Measurements from ENCODE around the gene AGBL1. TPM values are rescaled to one million over a fixed set of nuclear protein-coding genes. Genes with fewer than 3 reads are reported as not detected.
A peak's percentile ranks its signal among the peaks of the same experiment; 100 is the strongest.
"Not testable (repeated sequence)": the region's sequence is repeated elsewhere in the genome, so short reads cannot be mapped to it uniquely, and the experiment has no call there.

The AGBL1 gene
- total RNA-seq, 1 donor from 2014 or later: 4.8 TPM

GRCh38 chr15:86399041-86399954 is 319.6 kb downstream of the AGBL1 start:
- DNase-seq (ENCODE audit: low spot score): no peak

DNA sequence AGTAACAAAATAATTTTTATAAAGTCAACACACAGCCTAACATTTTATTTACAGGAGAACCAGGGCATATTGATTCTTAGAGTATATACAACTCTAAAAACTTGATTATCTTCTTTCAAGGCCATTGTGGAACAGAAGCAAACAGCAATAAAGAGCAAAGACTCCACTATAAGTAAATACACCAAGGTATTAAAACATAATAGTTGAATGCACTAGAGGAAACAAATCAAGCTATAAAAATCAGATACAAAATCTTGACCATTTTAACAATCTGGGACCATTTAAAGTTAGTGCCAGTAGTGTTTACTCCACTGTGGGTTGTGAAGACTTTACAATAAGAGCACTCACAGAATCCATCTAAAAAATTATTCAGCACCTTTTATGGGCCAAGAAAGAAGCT is 323.6 kb downstream of the AGBL1 start:
- no peak for DNase-seq (ENCODE audit: low spot score)

DNA sequence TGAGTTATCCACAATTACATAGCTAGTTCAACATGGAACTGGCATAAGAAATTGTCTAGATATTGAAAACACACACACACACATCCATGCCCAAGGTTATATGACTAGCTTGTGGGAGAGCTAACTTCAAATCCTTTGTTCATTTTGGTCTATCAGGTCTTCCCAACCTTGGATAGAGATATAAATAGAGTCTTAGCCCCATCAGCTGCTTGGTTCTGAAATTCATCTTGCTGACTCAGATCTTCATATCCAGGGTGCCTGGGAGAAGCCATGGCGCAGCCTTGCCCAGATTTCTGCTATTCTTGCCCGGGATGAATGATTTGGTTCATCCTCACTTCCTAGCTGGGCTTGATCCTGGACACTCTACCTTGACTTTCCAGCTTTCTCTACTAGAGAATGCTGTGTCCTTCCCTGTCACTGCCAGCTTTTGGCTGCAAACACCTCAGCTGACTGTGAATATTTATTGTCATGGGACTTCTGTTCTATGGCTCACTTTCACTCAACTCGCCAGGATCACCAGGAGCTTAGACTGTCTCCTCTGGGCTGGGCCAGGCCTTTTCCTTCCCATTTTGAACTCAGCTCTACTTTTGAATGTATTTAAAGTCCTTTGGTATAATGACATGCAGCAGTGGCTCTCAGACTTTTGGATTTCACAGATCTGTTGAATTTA is 324.4 kb downstream of the AGBL1 start:
- no peak for DNase-seq (ENCODE audit: low spot score)

GRCh38 chr15:86408261-86408660 is 328.6 kb downstream of the AGBL1 start:
- DNase-seq (ENCODE audit: low spot score): no peak

DNA sequence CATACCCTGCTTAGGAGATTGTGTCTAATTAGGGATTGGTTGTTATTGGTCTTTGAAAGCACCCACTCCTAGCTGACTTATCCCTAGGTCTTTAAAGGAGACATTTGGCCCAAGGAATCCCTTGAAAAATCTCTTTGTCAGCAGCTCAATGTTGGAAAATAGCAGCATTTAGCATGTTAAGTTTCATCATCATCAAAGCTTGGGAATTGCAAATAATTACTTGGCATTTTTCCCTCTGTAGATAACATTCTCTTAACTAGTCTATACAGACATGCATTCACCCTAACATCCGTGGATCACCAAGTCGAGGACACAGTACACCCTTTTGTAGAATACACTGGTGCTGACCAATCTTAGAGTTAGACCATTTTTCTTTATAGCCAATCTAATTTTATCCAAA is 332.2 kb downstream of the AGBL1 start:
- no peak for DNase-seq (ENCODE audit: low spot score)

DNA sequence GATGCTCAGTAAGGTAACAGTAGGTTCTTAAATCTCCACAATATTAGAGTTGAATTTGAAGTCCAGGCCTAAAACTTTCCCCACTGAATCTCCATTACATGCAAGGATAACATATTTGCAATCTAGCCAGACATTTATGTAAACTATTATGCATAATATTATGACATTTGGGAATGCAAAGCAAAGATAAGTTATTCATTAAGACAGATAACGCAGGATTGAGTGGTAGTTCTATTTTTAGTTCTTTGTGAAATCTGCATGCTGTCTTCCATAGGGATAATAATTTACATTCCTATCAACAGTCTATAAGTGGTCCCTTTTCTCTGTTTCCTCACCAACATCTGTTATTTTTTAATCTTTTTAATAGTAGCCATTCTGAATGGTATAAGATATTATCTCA is 333.5 kb downstream of the AGBL1 start:
- no peak for DNase-seq (ENCODE audit: low spot score)

DNA sequence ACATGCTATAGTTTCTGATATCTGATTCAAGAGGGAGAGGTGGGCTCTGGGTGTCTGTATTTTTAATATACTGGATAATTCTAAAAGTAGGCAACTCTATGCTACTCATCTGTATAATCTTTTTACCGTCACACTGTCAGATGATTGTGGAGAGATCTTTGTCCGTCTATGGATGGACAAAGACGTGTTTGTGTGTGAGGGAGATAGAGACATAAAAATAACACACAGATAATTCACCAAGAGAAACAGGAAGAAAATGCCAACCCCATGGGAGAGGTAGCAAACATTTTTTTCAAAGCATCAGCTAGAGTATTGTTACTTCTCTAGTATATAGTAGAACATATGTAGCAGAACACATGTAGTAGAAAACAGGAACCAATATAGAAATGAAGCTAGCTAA is 346.1 kb downstream of the AGBL1 start:
- DNase-seq (ENCODE audit: low spot score): no peak

DNA sequence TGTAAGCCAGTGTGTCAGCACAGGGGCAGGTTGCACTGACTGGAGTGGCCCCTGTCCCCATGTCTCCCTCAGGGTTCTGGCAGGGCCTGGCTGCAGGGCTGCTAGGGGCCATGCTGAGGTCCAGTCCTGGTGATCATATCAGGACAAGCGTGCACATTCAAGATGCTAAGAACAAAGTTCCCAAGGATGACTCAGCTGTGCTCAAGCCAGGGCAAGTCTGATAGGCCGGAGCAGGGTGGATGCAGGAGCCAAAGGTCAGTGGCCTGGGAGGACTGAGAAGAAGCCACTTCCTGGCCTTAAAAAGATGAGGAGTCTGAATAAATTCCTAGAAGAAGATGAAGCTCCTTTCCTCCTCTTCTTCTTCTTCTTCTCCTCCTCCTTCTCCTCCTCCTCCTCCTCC is 353.2 kb downstream of the AGBL1 start:
- DNase-seq (ENCODE audit: low spot score): no peak

DNA sequence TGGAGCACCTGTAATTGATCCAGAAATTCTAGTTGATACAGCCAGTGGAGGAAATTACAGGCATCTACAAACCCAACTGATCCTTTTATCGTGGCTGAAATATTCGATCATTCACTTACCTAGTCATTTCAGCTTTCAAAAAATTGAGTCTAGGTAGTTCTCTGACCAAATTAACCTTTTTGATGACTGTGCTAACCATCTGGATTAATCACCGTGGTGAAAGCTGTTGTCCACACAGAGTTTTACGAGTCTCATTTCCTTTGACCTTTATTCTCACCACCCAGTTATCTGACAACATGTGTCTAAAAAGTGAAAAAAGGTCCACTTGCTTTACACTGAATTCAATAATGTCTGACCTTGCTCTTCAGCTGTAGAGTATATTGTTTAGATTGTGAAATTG is 354.3 kb downstream of the AGBL1 start:
- no peak for DNase-seq (ENCODE audit: low spot score)

DNA sequence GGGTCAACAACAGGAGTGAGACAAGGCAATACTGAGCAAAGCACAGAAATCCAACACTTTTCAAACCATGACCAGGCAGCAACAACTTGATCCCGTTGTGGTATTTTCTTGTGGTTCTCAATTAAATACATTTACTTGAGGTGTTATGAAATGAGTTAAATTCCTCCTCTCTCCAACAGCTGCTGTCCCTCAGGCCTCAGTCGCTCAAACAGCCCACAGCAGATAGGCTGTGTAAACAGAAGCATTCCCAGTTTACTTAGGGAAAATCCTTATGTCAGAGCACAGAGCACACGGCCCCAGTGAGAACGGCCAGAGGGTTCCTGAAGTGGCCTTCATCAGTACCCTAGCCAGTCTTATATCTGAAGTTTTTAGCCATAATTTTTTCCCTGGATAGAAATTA is 359.9 kb downstream of the AGBL1 start:
- DNase-seq (ENCODE audit: low spot score): no peak

GRCh38 chr15:86444527-86444926 is 364.9 kb downstream of the AGBL1 start:
- DNase-seq (ENCODE audit: low spot score): no peak

DNA sequence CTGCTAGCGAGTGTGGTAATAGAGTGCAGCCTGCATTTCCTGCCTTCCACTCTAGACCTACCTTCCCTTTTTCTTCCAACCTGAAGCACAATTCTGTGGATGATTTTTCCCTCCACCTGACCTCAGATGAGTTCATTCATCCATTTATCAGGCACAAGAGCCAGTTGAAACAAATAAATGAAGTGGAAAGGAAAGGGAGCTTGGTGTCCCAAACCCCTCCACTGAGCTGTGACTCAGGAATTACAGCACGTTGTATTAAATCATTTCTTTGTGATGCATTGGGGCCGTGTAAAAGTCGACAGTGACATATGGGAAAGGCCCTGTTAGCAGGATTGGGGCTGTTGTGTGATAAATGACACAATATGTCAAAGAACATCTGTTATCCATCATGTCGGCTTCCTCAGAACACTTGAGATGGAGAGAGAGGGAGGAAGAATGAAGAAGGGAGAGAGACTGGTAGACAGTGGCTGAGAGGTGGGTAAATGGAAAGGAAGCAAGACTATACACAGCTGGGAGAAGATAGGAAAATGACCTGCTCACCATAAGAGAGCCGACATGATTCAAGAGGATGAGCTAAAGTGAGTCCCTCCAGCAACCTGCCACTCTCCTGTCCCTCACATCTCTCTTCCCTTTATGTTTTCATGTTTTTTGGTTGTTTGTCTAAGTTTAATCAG is 366.0 kb downstream of the AGBL1 start:
- DNase-seq (ENCODE audit: low spot score): no peak

GRCh38 chr15:86446253-86446640 is 366.6 kb downstream of the AGBL1 start:
- DNase-seq (ENCODE audit: low spot score): no peak

DNA sequence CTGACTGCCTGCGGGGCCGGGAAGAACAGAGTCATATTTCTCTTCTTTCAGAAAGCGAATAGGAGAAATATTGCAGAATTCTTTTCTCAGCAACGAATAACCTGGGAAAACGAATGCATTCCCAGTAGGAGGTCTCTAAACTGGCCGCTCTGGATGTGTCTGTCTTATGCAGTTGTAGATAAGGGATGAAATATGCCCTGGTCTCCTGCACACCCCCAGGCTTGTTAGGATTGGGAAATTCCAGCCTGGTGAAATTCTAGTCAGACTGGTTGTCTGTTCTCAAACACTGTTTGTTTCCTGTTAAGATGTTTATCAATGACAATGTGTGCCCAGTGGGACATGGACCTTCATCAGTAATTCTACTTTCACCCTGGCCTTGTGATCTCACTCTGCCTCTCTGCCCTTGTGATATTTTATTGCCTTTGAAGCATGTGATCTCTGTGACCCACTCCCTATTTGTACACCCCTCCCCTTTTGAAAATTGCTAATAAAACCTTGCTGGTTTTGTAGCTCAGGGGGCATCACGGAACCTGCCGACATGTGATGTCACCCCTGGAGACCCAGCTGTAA is 385.9 kb downstream of the AGBL1 start:
- DNase-seq (ENCODE audit: low spot score): not testable (repeated sequence)

GRCh38 chr15:86481720-86482119 is 402.0 kb downstream of the AGBL1 start:
- no peak for DNase-seq (ENCODE audit: low spot score)

DNA sequence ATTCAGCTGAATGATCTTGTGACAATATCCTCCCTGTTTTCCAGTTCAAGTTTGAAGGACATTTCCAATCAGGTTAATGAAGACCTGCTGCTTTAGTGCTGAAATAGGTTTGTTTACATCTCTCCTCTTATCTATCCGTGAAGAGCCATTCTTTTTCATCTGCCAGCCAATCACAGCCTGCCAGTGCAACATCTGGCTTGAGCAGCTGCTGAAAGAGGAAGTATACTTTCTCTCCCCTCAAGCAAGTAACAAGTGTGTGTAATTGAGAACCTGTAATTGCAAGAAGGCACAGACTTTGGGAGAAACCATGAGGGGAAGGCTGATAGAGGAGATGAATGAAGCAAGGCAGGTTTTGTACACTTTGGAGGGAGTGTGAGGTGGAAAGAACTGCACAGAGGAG is 404.3 kb downstream of the AGBL1 start:
- DNase-seq (ENCODE audit: low spot score): peak; percentile 18

- DNase-seq (ENCODE audit: low spot score): peak; percentile 23
These were observed 408.4 kb downstream of the AGBL1 start for GRCh38 chr15:86488046-86488445.

DNA sequence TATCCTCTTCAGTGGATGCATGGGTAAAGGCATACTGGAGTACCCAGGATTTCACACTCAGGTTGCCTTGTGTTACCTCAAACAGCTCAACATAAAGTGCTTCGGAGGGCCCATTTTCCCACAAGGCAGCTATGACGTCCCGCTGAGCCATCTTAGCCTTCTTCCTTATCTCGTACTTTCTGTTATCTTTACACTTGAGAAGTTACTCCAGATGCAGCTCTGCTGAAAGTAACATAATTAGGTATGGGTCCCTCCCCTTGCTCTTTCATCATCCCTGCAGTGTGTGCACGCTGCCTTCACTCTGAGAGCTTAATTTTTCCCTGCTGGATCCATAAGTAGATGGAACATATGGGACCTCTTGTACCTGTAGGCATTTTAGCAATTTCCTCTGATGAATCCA is 410.3 kb downstream of the AGBL1 start:
- peak; percentile 78 for DNase-seq (ENCODE audit: low spot score)

GRCh38 chr15:86491118-86491517 is 411.4 kb downstream of the AGBL1 start:
- DNase-seq (ENCODE audit: low spot score): no peak

DNA sequence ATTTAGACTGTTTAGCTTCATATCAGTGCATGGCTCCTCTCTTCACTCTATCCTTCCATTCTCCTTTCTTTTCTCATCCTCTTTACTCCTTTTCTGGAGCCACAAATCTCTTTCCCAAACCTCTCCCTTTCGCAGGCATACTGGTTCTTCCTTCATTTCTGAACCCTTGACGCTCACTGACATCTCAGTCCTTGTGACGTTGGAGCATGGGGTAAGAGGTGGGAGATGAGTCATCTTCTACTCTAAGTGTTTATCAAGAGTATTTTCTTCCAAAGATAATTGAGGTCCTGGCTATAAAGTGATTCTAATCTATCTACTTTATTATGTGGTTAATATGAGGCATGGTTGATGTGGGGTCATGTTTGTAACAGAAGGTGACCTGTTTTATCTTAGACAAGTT is 414.2 kb downstream of the AGBL1 start:
- no peak for DNase-seq (ENCODE audit: low spot score)

- DNase-seq (ENCODE audit: low spot score): no peak
These were observed 414.8 kb downstream of the AGBL1 start for GRCh38 chr15:86494475-86494874.

DNA sequence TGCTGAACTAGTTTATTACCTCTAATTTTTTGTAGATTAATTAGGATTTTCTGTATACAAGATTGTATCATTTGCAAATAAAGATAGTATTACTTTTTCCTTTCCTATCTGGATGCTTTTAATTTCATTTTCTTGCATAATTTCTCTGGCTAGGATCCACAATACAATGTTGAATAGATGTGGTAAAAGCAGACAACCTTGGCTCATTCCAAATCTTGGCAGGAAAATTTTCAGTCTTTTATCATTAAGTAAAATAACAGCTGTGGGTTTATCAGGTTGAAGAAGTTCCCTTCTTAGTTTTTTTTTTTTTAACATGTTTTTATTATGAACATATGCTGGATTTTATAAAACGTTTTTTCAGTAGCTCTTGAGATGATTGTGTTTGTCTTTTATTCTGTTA is 422.6 kb downstream of the AGBL1 start:
- no peak for DNase-seq (ENCODE audit: low spot score)

All from umbilical cord (tissue), 2 donors.